Measurements from ENCODE around the gene SETBP1. TPM values are rescaled to one million over a fixed set of nuclear protein-coding genes. Genes with fewer than 3 reads are reported as not detected.

Gene SETBP1
- total RNA-seq, 4 donors from 2014 or later = 26.2 to 40.8 (median 33.6) TPM

DNA sequence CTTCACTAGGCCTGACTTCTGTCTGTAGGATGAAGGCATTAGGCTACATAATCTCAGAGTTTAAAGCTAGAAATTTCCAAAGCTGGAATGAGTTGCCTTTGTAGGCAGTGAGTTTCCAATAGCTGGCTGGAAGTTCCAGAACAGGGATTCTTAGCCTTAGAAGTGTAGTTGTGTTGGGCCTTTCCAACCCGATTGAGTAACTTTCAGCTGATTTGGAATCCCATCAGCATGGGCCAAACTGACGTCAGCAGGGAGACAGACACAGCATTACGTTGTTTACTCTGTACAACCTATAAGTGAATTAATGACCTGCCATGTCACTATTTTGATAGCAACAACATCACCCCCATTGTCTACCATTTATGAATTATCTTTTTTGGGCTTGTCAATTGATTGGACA, 56.9 kb downstream of the SETBP1 start:
- TF ChIP-seq POLR2A (IDR thresholded peaks at IDR 0.05) = no peak
- TF ChIP-seq EP300 (IDR thresholded peaks at IDR 0.05) = no peak
- TF ChIP-seq, protein P1, sequence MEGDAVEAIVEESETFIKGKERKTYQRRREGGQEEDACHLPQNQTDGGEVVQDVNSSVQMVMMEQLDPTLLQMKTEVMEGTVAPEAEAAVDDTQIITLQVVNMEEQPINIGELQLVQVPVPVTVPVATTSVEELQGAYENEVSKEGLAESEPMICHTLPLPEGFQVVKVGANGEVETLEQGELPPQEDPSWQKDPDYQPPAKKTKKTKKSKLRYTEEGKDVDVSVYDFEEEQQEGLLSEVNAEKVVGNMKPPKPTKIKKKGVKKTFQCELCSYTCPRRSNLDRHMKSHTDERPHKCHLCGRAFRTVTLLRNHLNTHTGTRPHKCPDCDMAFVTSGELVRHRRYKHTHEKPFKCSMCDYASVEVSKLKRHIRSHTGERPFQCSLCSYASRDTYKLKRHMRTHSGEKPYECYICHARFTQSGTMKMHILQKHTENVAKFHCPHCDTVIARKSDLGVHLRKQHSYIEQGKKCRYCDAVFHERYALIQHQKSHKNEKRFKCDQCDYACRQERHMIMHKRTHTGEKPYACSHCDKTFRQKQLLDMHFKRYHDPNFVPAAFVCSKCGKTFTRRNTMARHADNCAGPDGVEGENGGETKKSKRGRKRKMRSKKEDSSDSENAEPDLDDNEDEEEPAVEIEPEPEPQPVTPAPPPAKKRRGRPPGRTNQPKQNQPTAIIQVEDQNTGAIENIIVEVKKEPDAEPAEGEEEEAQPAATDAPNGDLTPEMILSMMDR (IDR thresholded peaks at IDR 0.05) = no peak
- Histone ChIP-seq H3K27ac (peak overlapping the region in 1 of 4 donors; percentile 25), H3K9me3 (no peaks in the 10 kb centered on the region), H3K4me3 (no peak overlapping the region), H3K27me3 (no peaks in the 10 kb centered on the region), H3K4me1 (peaks cover 0 to 17% (median 7%) of the 10 kb centered on the region in 4 donors), H3K36me3 (no peaks in the 10 kb centered on the region)
- DNase-seq (ENCODE audit: low spot score in 2 of 2) = peak in 1 of 2 donors; percentile 51
- 81 to 92% methylated on average over 3 of the region's 3 CpGs for WGBS, 2 donors

DNA sequence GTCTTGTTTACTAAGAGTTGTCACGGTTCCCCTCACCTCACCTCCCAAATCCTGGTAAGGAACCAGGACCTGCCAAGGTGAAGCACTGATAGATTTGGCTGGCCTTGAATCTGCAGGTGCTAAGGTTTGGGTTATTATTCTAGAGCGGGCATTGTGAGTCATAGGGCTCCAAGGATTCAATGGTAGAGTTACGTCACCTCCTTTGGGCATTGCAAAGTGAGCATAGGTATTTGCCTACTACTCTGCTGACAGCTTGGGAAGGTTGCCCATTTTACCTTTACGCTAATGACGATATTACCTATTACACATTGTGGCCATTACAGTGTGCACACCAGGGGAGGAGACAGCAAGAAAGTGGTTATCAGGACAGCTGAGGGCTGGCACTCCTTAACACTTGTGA, 59.3 kb downstream of the SETBP1 start:
- Histone ChIP-seq H3K27me3 (no peaks in the 10 kb centered on the region), H3K4me3 (no peak overlapping the region), H3K9me3 (no peaks in the 10 kb centered on the region), H3K4me1 (peaks cover 0 to 29% (median 2%) of the 10 kb centered on the region in 4 donors), H3K27ac (no peak overlapping the region), H3K36me3 (no peaks in the 10 kb centered on the region)
- WGBS, 2 donors = 87 to 93% methylated on average over 5 of the region's 5 CpGs
- no peak for DNase-seq (ENCODE audit: low spot score in 2 of 2)
- TF ChIP-seq, protein P1 (IDR thresholded peaks at IDR 0.05) = no peak
- TF ChIP-seq EP300 (IDR thresholded peaks at IDR 0.05) (no peak), POLR2A (IDR thresholded peaks at IDR 0.05) (no peak)

DNA sequence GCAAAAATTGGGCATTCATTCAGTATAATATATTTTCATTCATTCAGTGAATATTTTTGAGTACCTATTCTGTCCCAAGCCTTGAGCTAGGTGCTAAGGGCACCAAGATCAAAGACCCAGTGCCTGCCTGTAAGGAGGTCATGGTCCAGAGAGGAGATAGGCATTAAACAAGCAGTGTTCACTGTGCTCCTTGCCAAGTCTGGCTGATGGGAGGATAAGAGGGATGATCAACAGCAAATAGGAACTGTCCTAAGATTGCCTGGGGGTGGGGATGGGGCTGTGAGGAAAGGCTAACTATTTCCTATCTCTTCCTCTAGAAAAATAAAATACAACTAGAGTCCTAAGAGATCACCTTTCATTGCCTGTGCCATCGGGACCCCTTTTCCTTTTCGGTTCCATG, 60.4 kb downstream of the SETBP1 start:
- no peak overlapping the region for H3K4me3 ChIP-seq
- TF ChIP-seq POLR2A (IDR thresholded peaks at IDR 0.05) (no peak), EP300 (IDR thresholded peaks at IDR 0.05) (no peak)
- TF ChIP-seq, protein P1 (IDR thresholded peaks at IDR 0.05) = no peak
- no peak overlapping the region for H3K27ac ChIP-seq
- 65 to 76% methylated on average over 2 of the region's 2 CpGs for WGBS, 2 donors
- DNase-seq (ENCODE audit: low spot score in 2 of 2) = no peak
- no peaks in the 10 kb centered on the region for H3K36me3 ChIP-seq
- peaks cover 0 to 29% (median 2%) of the 10 kb centered on the region in 4 donors for H3K4me1 ChIP-seq
- no peaks in the 10 kb centered on the region for H3K9me3 ChIP-seq
- no peaks in the 10 kb centered on the region for H3K27me3 ChIP-seq

DNA sequence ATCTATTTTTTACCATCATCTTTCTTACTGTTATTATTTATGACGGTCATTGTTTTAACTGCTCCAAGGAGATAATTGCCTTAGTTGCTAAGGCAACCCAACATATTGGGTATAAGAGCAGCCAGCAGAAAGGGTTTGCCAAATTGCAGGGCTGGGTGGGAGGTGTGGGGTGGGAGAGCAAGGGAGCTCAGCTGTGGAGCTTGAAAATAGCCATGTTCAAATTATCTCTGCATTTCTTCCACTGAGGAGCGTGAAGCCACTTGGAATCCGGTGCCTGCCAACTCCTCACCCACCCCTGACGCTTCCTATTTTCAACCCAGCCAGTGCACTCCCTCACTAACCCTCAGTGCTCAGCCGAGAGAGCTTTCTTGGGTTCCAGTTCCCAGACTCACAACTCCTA, 60.8 kb downstream of the SETBP1 start:
- Histone ChIP-seq H3K4me3 (no peak overlapping the region), H3K27me3 (no peaks in the 10 kb centered on the region), H3K36me3 (no peaks in the 10 kb centered on the region), H3K27ac (no peak overlapping the region), H3K4me1 (peaks cover 0 to 29% (median 2%) of the 10 kb centered on the region in 4 donors), H3K9me3 (no peaks in the 10 kb centered on the region)
- DNase-seq (ENCODE audit: low spot score in 2 of 2) = no peak
- WGBS, 2 donors = 63 to 71% methylated on average over 5 of the region's 5 CpGs
- TF ChIP-seq EP300 (IDR thresholded peaks at IDR 0.05) (no peak), POLR2A (IDR thresholded peaks at IDR 0.05) (no peak)
- TF ChIP-seq, protein P1 (IDR thresholded peaks at IDR 0.05) = no peak

DNA sequence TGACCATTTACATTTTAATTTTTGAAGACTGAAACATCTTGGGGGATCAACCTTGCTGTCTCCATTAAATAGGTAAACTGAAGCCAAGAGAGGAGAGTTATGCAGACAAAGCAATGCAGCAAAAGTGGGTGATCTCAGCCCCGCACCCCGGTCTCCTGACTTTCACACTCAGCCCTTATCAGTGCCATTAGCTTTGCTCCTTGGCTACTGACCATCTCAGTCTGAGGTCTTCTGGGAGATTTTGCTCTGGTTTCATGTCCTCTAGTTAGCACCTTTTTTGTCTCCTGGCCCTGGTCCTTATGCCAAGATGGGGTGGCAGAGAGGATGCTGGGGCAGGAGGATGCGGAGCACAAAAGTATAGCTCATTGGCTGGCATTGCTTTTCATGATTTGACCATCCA, 61.4 kb downstream of the SETBP1 start:
- H3K4me3 ChIP-seq = no peak overlapping the region
- H3K36me3 ChIP-seq = no peaks in the 10 kb centered on the region
- no peaks in the 10 kb centered on the region for H3K27me3 ChIP-seq
- 97 to 98% methylated on average over 3 of the region's 3 CpGs for WGBS, 2 donors
- TF ChIP-seq POLR2A (IDR thresholded peaks at IDR 0.05) (no peak), EP300 (IDR thresholded peaks at IDR 0.05) (no peak)
- TF ChIP-seq, protein P1 (IDR thresholded peaks at IDR 0.05) = no peak
- peaks cover 0 to 35% (median 8%) of the 10 kb centered on the region in 4 donors for H3K4me1 ChIP-seq
- no peak for DNase-seq (ENCODE audit: low spot score in 2 of 2)
- H3K27ac ChIP-seq = peak overlapping the region in 2 of 4 donors; percentile 42 to 64
- no peaks in the 10 kb centered on the region for H3K9me3 ChIP-seq
